Gastrocnemius medialis (tissue), 4 donors: ENCODE results near the gene RSPO3. TPM values are rescaled to one million over a fixed set of nuclear protein-coding genes. Genes with fewer than 3 reads are reported as not detected.

Experiments used
- ATAC-seq, 2 donors: fragments of 150-250 bp; one replicate each; pipeline ENCODE4 v1.9.1; 2016
- DNase-seq, 2 donors: peaks; one replicate each; pipeline ENCODE4 v3.0.0-alpha.2; 2019
- H3K27ac ChIP-seq, 4 donors: fragments of 200-600 bp; sonication (generic); 1 replicate in 1 of 4; 2 replicates in 3 of 4; pipeline ENCODE4 v1.5.1; 2016 to 2018; ENCODE audit warnings: mild to moderate bottlenecking in 2 of 4, moderate library complexity in 1 of 4
- H3K27me3 ChIP-seq, 3 donors: fragments of 200-600 bp; sonication (generic) in 2 of 3; 1 replicate in 1 of 3; 2 replicates in 2 of 3; pipeline versions ENCODE4 v1.5.1 to v1.6.0; 2016 to 2019; ENCODE audit warnings: mild to moderate bottlenecking in 1 of 3, moderate library complexity in 1 of 3
- H3K36me3 ChIP-seq, 2 donors: fragments of 200-600 bp; sonication (generic) in 1 of 2; one replicate each; pipeline ENCODE4 v1.5.1; 2017 to 2018
- H3K4me1 ChIP-seq, 2 donors: fragments of 200-600 bp; sonication (generic) in 1 of 2; one replicate each; pipeline ENCODE4 v1.5.1; 2016 to 2017; ENCODE audit warnings: mild to moderate bottlenecking in 2 of 2
- H3K4me3 ChIP-seq, 4 donors: fragments of 200-600 bp; sonication (generic) in 3 of 4; 1 replicate in 1 of 4; 2 replicates in 3 of 4; pipeline ENCODE4 v1.5.1; 2016 to 2019; ENCODE audit warnings: mild to moderate bottlenecking in 2 of 4
- H3K9me3 ChIP-seq, 3 donors: fragments of 200-600 bp; sonication (generic) in 2 of 3; 1 replicate in 1 of 3; 2 replicates in 2 of 3; pipeline ENCODE4 v1.5.1; 2016 to 2019
- POLR2A ChIP-seq, 2 donors: fragments of 450-650 bp; IDR thresholded peaks; one replicate each; pipeline ENCODE4 v1.6.1; 2017; ENCODE audit warnings: antibody characterized with exemption in 2 of 2, mild to moderate bottlenecking in 2 of 2, moderate library complexity in 2 of 2
- in situ Hi-C, 4 donors: fragments of 200-750 bp; cut with MboI; loops; one replicate each; pipeline versions ENCODE4 v1.15.0 to v1.8.0; 2017; ENCODE audit warnings: low sequenced_read_pairs in 4 of 4
- intact Hi-C: fragments of 100-400 bp; cut with DNase I; formaldehyde crosslinking; loops from one replicate; pipeline ENCODE4 v1.15.1; 2023; ENCODE audit warnings: low total_unique reads
- total RNA-seq, 4 donors: library from RNA; depleted of rRNA; stranded (reverse); fragments of >200 nt; gene quantifications; one replicate each; pipeline versions ENCODE4 v1.1.0 to v1.2.3, GENCODE V29; 2016
- TF ChIP-seq, protein P1 (sequence below), 5 experiments: fragments of 450-650 bp in 3 of 5; fragments of 200-600 bp in 2 of 5; sonication (generic) in 2 of 5; IDR thresholded peaks in 4 of 5; conservative IDR thresholded peaks in 1 of 5; 1 replicate in 4 of 5; 2 replicates in 1 of 5; pipeline ENCODE4 v1.5.1; 2016 to 2019; ENCODE audit warnings: antibody characterized with exemption in 5 of 5, mild to moderate bottlenecking in 3 of 5, moderate library complexity in 3 of 5

RSPO3 gene
- total RNA-seq, 4 donors from 2014 or later: 4.8 to 30.5 (median 7.2) TPM

DNA sequence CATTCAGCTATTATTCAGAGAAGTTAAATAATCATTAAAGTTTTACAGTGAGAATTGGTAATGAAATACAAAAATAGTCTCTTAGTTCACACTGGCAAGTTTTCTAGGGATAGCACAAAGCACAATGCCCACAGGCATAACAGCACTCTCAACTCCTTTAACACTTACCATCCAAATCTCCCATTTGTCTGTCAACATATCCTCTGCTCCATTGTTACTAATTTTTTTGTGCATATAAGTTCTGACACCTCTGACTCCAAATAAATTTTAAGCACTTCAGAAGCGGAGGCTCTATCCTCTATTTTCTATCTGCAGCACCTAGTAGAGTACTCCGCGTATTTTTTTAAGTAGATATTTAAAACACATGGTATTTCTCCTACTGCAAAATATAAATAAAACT, 15.6 kb upstream of the RSPO3 start:
- H3K9me3 ChIP-seq: no peaks in the 10 kb centered on the region
- ATAC-seq (no peak), DNase-seq (no peak)
- intact Hi-C loops (no loop called here), in situ Hi-C loops (loop anchor here in 2 of 4 donors (25.0 kb wide), 1 partner anchor 291 kb away; no protein-coding TSS in a partner anchor)
- H3K27me3 ChIP-seq: no peaks in the 10 kb centered on the region
- no peaks in the 10 kb centered on the region for H3K36me3 ChIP-seq
- no peaks in the 10 kb centered on the region for H3K4me1 ChIP-seq
- TF ChIP-seq POLR2A (IDR thresholded peaks at IDR 0.05): no peak
- TF ChIP-seq, protein P1, sequence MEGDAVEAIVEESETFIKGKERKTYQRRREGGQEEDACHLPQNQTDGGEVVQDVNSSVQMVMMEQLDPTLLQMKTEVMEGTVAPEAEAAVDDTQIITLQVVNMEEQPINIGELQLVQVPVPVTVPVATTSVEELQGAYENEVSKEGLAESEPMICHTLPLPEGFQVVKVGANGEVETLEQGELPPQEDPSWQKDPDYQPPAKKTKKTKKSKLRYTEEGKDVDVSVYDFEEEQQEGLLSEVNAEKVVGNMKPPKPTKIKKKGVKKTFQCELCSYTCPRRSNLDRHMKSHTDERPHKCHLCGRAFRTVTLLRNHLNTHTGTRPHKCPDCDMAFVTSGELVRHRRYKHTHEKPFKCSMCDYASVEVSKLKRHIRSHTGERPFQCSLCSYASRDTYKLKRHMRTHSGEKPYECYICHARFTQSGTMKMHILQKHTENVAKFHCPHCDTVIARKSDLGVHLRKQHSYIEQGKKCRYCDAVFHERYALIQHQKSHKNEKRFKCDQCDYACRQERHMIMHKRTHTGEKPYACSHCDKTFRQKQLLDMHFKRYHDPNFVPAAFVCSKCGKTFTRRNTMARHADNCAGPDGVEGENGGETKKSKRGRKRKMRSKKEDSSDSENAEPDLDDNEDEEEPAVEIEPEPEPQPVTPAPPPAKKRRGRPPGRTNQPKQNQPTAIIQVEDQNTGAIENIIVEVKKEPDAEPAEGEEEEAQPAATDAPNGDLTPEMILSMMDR (IDR thresholded peaks at IDR 0.05 in 4 of 5, conservative IDR thresholded peaks at IDR 0.05 in 1 of 5): no peak
- H3K4me3 ChIP-seq: no peak overlapping the region
- H3K27ac ChIP-seq: peak overlapping the region in 1 of 4 donors; percentile 19

DNA sequence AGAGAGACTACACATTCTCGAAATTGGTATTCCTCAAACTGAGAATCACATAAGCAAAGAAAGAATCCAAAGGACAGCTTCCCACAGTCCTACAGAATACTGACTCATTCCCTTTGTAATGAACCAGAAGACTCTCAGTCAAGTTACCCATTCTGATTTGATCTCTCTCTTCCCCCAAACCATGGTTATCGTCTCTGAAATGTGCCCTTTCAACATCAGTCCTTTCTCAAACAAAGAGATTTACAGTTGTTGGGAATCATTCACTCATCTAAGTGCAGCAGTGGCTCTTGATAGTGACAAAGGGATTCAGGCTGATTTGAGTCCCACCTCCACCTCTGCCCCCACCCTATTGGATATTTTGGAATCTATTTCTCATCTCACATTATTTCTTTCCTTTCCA, 15.0 kb upstream of the RSPO3 start:
- no peak for TF ChIP-seq POLR2A (IDR thresholded peaks at IDR 0.05)
- TF ChIP-seq, protein P1 (IDR thresholded peaks at IDR 0.05 in 4 of 5, conservative IDR thresholded peaks at IDR 0.05 in 1 of 5): no peak
- intact Hi-C loops: no loop called here
- no peaks in the 10 kb centered on the region for H3K36me3 ChIP-seq
- H3K4me3 ChIP-seq: no peak overlapping the region
- DNase-seq (no peak), ATAC-seq (no peak)
- H3K4me1 ChIP-seq: no peaks in the 10 kb centered on the region
- in situ Hi-C loops: loop anchor here in 2 of 4 donors (25.0 kb wide), 1 partner anchor 291 kb away; no protein-coding TSS in a partner anchor
- H3K27ac ChIP-seq: no peak overlapping the region
- no peaks in the 10 kb centered on the region for H3K27me3 ChIP-seq
- no peaks in the 10 kb centered on the region for H3K9me3 ChIP-seq

DNA sequence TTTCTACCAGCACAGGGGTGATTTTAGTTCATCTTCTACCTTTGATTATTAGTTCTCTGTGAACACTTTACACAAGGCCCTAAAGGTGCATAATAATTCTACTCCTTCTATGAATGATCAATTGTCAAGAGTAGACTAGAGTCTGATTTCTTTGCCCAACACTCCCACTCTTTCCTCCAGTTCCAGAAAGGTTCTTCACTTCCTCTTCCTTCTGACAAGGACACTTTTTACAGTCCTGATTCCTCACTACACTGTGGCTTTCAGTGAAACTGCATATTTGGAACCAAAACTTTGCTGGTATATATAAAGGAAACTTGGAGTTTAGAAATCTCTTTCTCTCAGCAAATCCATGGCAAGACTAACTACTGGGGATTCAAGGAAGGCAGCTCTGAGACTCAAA, 10.6 kb upstream of the RSPO3 start:
- in situ Hi-C loops: loop anchor here in 2 of 4 donors (25.0 kb wide), 1 partner anchor 296 kb away; no protein-coding TSS in a partner anchor

DNA sequence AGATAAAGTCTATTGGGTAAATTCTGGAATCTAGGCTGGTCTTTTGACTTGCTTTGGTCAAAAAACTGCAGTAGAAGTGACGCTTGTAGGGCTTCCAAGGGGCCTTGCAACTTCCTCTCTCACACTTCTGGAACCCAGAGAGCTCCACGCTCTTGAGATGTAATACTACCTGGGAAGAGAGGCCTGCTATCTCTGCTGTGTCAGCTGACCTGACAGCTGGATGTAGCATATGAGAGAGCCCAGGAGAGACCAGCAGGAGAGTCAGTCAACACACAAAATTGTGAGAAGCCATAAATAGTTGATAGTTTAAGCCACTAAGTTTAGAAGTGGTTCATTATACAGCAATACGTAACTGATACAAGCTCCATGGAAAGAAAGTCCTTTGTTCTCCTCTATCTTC, 7.8 kb upstream of the RSPO3 start:
- intact Hi-C loops: loop anchor here (5.0 kb wide), 1 partner anchor 148 kb away; no protein-coding TSS in a partner anchor
- Histone ChIP-seq H3K9me3 (no peaks in the 10 kb centered on the region), H3K36me3 (no peaks in the 10 kb centered on the region), H3K4me1 (peaks cover 0 to 17% of the 10 kb centered on the region in 2 donors), H3K4me3 (no peak overlapping the region), H3K27ac (peak overlapping the region; percentile 10 to 46 (median 44)), H3K27me3 (no peaks in the 10 kb centered on the region)
- in situ Hi-C loops: loop anchor here in 2 of 4 donors (25.0 kb wide), 1 partner anchor 298 kb away; no protein-coding TSS in a partner anchor
- peak in 1 of 2 donors; percentile 47 for ATAC-seq
- TF ChIP-seq POLR2A (IDR thresholded peaks at IDR 0.05): no peak
- TF ChIP-seq, protein P1 (IDR thresholded peaks at IDR 0.05 in 4 of 5, conservative IDR thresholded peaks at IDR 0.05 in 1 of 5): no peak
- DNase-seq: no peak

More for the DNA sequence above, 10.6 kb upstream of the RSPO3 start:
- no peak for DNase-seq
- H3K4me1 ChIP-seq: no peaks in the 10 kb centered on the region
- ATAC-seq: no peak
- no peak overlapping the region for H3K4me3 ChIP-seq
- H3K9me3 ChIP-seq: no peaks in the 10 kb centered on the region
- H3K27ac ChIP-seq: no peak overlapping the region
- intact Hi-C loops: no loop called here
- H3K27me3 ChIP-seq: no peaks in the 10 kb centered on the region
- TF ChIP-seq POLR2A (IDR thresholded peaks at IDR 0.05): no peak
- TF ChIP-seq, protein P1 (IDR thresholded peaks at IDR 0.05 in 4 of 5, conservative IDR thresholded peaks at IDR 0.05 in 1 of 5): no peak
- no peaks in the 10 kb centered on the region for H3K36me3 ChIP-seq
